Osteocyte (in vitro differentiated cells): ENCODE data around the gene COL19A1. TPM values are rescaled to one million over a fixed set of nuclear protein-coding genes. Genes with fewer than 3 reads are reported as not detected.

Source experiments
- DNase-seq: peaks from one replicate; pipeline ENCODE4 v3.0.0; 2021; ENCODE audit warnings: mixed read lengths; ENCODE audit not compliant: unreplicated experiment; ENCODE audit errors: extremely low spot score
- H3K27ac Mint-ChIP-seq: one replicate; pipeline ENCODE4 v1.8.0; 2021; ENCODE audit warnings: mild to moderate bottlenecking, mixed read lengths; ENCODE audit not compliant: unreplicated experiment
- H3K27me3 Mint-ChIP-seq: one replicate; pipeline ENCODE4 v1.8.0; 2021; ENCODE audit warnings: mixed read lengths; ENCODE audit not compliant: unreplicated experiment
- H3K36me3 Mint-ChIP-seq: one replicate; pipeline ENCODE4 v1.8.0; 2021; ENCODE audit warnings: mixed read lengths; ENCODE audit not compliant: unreplicated experiment
- H3K4me1 Mint-ChIP-seq: one replicate; pipeline ENCODE4 v1.8.0; 2021; ENCODE audit warnings: mixed read lengths; ENCODE audit not compliant: unreplicated experiment
- H3K4me3 Mint-ChIP-seq: one replicate; pipeline ENCODE4 v1.8.0; 2021; ENCODE audit warnings: mild to moderate bottlenecking, moderate library complexity, mixed read lengths; ENCODE audit not compliant: unreplicated experiment
- H3K9me3 Mint-ChIP-seq: one replicate; pipeline ENCODE4 v1.8.0; 2021; ENCODE audit warnings: mixed read lengths; ENCODE audit not compliant: unreplicated experiment
- CTCF ChIP-seq: fragments of 200-600 bp; sonication (generic); IDR thresholded peaks from 2 replicates; pipeline ENCODE4 v1.5.0; 2021; ENCODE audit warnings: antibody characterized with exemption, mild to moderate bottlenecking, moderate library complexity
- total RNA-seq: library from RNA; stranded (reverse); gene quantifications from 2 replicates; pipeline ENCODE4 v1.2.1, GENCODE V29; 2021

COL19A1 gene
- total RNA-seq, 1 donor from 2014 or later = not detected

DNA sequence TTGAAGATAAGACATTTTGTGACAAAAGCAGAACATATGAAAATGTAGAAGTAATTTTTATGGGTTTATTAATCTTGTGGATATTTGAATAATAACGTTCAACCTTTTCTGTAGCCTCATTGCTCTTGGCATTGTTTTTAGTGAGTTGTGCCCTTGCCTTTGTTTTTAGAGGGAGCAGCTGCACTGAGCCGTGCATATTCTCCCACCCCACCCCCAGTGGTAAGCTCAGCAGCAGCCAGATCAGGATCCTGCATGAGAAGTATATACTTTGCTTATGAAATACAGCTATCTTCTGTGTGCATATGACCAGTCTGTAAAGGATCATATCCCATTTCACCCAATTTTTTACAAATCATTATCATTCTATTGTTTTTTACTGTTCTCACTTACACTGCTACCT is 252.3 kb downstream of the COL19A1 start:
- H3K4me3 Mint-ChIP-seq = no peak overlapping the region
- peaks cover 5% of the 10 kb centered on the region for H3K27me3 Mint-ChIP-seq
- H3K36me3 Mint-ChIP-seq = no peaks in the 10 kb centered on the region
- H3K4me1 Mint-ChIP-seq = no peaks in the 10 kb centered on the region
- TF ChIP-seq CTCF = no peak
- no peaks in the 10 kb centered on the region for H3K9me3 Mint-ChIP-seq
- H3K27ac Mint-ChIP-seq = no peak overlapping the region
- no peak for DNase-seq

DNA sequence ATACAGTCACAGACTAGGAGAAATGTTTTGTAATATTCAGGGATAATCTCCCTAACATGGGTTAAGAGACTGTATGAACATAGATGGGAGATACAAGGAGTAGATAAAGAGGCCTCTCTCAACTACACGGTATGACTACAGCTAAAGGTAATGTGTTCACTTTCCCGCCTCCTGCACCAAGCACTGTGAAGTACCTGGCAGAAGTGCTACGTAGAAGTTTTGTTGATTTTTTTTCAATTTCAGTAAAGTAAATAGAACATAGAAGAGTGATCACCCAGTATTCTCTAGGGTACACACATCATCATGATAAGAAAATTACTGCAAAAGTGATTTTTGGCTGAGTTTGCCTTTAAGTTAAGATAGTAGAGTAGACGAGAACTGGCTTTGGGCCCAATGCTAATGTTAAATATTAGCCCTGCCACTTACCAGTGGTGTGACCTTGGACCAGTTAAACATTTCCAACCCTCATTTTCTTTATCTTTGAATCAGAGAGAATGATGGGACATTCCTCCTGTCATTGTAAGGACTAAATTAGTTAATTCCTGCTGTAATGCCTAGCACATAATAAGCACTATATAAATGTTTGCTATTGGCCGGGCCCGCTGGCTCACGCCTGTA is 253.0 kb downstream of the COL19A1 start:
- H3K4me3 Mint-ChIP-seq = no peak overlapping the region
- H3K27me3 Mint-ChIP-seq = peaks cover 5% of the 10 kb centered on the region
- H3K36me3 Mint-ChIP-seq = no peaks in the 10 kb centered on the region
- no peak overlapping the region for H3K27ac Mint-ChIP-seq
- no peaks in the 10 kb centered on the region for H3K4me1 Mint-ChIP-seq
- no peak for TF ChIP-seq CTCF
- no peak for DNase-seq
- H3K9me3 Mint-ChIP-seq = no peaks in the 10 kb centered on the region

DNA sequence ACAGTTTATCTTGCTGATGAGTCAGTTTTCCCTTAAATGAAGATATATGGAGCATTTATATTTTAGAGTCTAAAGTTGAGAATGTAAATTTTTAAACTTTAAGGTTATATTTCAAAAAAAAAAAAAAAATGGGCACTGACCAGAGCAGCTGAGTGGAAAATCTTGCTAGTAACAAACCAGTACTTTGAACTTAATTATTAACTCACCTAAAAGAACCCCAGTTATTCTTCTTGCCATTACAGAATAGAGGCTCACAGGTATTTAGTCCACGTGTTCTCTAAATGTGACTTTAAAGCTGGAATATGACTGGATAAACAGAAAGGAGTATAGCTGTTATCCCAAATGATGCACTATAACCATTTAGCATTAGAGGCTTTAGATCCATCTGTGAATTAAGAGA is 258.1 kb downstream of the COL19A1 start:
- H3K4me3 Mint-ChIP-seq = no peak overlapping the region

GRCh38 chr6:70124882-70125545 is 258.7 kb downstream of the COL19A1 start:
- TF ChIP-seq CTCF = no peak
- H3K27ac Mint-ChIP-seq = no peak overlapping the region
- H3K9me3 Mint-ChIP-seq = no peaks in the 10 kb centered on the region

More for the DNA sequence above, 258.1 kb downstream of the COL19A1 start:
- Mint-ChIP-seq H3K4me1 (peaks cover 7% of the 10 kb centered on the region), H3K27me3 (no peaks in the 10 kb centered on the region), H3K27ac (no peak overlapping the region), H3K36me3 (no peaks in the 10 kb centered on the region), H3K9me3 (no peaks in the 10 kb centered on the region)
- DNase-seq = no peak
- no peak for TF ChIP-seq CTCF

GRCh38 chr6:70125602-70126001 is 259.2 kb downstream of the COL19A1 start:
- H3K36me3 Mint-ChIP-seq = no peaks in the 10 kb centered on the region
- TF ChIP-seq CTCF = no peak
- H3K27ac Mint-ChIP-seq = no peak overlapping the region
- DNase-seq = no peak
- H3K4me1 Mint-ChIP-seq = peaks cover 7% of the 10 kb centered on the region
- H3K4me3 Mint-ChIP-seq = no peak overlapping the region
- no peaks in the 10 kb centered on the region for H3K27me3 Mint-ChIP-seq
- no peaks in the 10 kb centered on the region for H3K9me3 Mint-ChIP-seq

More at GRCh38 chr6:70124882-70125545, 258.7 kb downstream of the COL19A1 start:
- H3K36me3 Mint-ChIP-seq = no peaks in the 10 kb centered on the region
- peaks cover 7% of the 10 kb centered on the region for H3K4me1 Mint-ChIP-seq
- H3K27me3 Mint-ChIP-seq = no peaks in the 10 kb centered on the region
- no peak overlapping the region for H3K4me3 Mint-ChIP-seq
- no peak for DNase-seq
